Mesenchymal stem cell (in vitro differentiated cells and primary cell): ENCODE results near the gene SMAD3.
"Not testable (repeated sequence)": the region's sequence is repeated elsewhere in the genome, so short reads cannot be mapped to it uniquely, and the experiment has no call there.

Source experiments
- DNase-seq: peaks from one replicate; pipeline ENCODE4 v3.0.0-alpha.2; 2013
- H2AFZ ChIP-seq: one replicate; pipeline ENCODE4 v1.6.1; 2013; ENCODE audit warnings: low read depth, mild to moderate bottlenecking, control low read depth, inconsistent platforms, low read length, moderate library complexity
- H2AK5ac ChIP-seq: 2 replicates; pipeline ENCODE4 v1.6.1; 2013; ENCODE audit warnings: low read length, moderate library complexity, mild to moderate bottlenecking, inconsistent platforms; ENCODE audit not compliant: severe bottlenecking
- H2BK120ac ChIP-seq: one replicate; pipeline ENCODE4 v1.6.1; 2013; ENCODE audit warnings: low read depth, mild to moderate bottlenecking, inconsistent platforms, low read length, moderate library complexity
- H2BK12ac ChIP-seq, 2 experiments: one replicate each; pipeline ENCODE4 v1.6.1; 2013; ENCODE audit warnings: inconsistent platforms in 2 of 2, low read length in 2 of 2, mild to moderate bottlenecking in 2 of 2, moderate library complexity in 2 of 2, control low read depth in 1 of 2
- H2BK15ac ChIP-seq: one replicate; pipeline ENCODE4 v1.6.1; 2013; ENCODE audit warnings: mild to moderate bottlenecking, low read depth, inconsistent platforms; ENCODE audit not compliant: poor library complexity, severe bottlenecking
- H2BK5ac ChIP-seq: 2 replicates; pipeline ENCODE4 v1.6.1; 2013; ENCODE audit warnings: low read depth, mild to moderate bottlenecking, low read length, control low read depth, inconsistent platforms; ENCODE audit not compliant: poor library complexity, severe bottlenecking
- H3K14ac ChIP-seq, 2 experiments: one replicate each; pipeline ENCODE4 v1.6.1; 2013; ENCODE audit warnings: inconsistent platforms in 2 of 2, low read length in 2 of 2, control low read depth in 1 of 2, mild to moderate bottlenecking in 1 of 2, moderate library complexity in 1 of 2
- H3K18ac ChIP-seq, 2 experiments: one replicate each; pipeline ENCODE4 v1.6.1; 2013; ENCODE audit warnings: inconsistent platforms in 2 of 2, low read length in 2 of 2, control low read depth in 1 of 2, low read depth in 1 of 2, mild to moderate bottlenecking in 1 of 2
- H3K23ac ChIP-seq, 2 experiments: one replicate each; pipeline ENCODE4 v1.6.1; 2013; ENCODE audit warnings: inconsistent platforms in 2 of 2, low read length in 2 of 2, mild to moderate bottlenecking in 2 of 2, moderate library complexity in 2 of 2, control low read depth in 1 of 2
- H3K27ac ChIP-seq: 2 replicates; pipeline ENCODE4 v1.5.1; 2013; ENCODE audit warnings: mild to moderate bottlenecking, moderate library complexity, low read length, control low read depth, inconsistent platforms; ENCODE audit not compliant: poor library complexity, severe bottlenecking
- H3K27me3 ChIP-seq, 2 experiments: 2 replicates each; pipeline versions ENCODE4 v1.6.1 to v1.7.0; 2013; ENCODE audit warnings: low read length in 2 of 2, mild to moderate bottlenecking in 2 of 2, moderate library complexity in 2 of 2, control low read depth in 1 of 2, inconsistent platforms in 1 of 2; ENCODE audit not compliant: control insufficient read depth in 1 of 2, insufficient read depth in 1 of 2
- H3K36me3 ChIP-seq, 2 experiments: 2 replicates each; pipeline versions ENCODE4 v1.6.1 to v1.7.0; 2013; ENCODE audit warnings: low read length in 2 of 2, control low read depth in 1 of 2, inconsistent platforms in 1 of 2, low read depth in 1 of 2, mild to moderate bottlenecking in 1 of 2; ENCODE audit not compliant: insufficient read depth in 2 of 2, control insufficient read depth in 1 of 2
- H3K4ac ChIP-seq, 2 experiments: one replicate each; pipeline ENCODE4 v1.6.1; 2013; ENCODE audit warnings: inconsistent platforms in 2 of 2, low read length in 2 of 2, mild to moderate bottlenecking in 2 of 2, moderate library complexity in 2 of 2, control low read depth in 1 of 2, low read depth in 1 of 2
- H3K4me1 ChIP-seq: 2 replicates; pipeline ENCODE4 v1.6.1; 2013; ENCODE audit warnings: low read depth, low read length, control low read depth; ENCODE audit not compliant: control insufficient read depth, insufficient read depth
- H3K4me2 ChIP-seq: 2 replicates; pipeline ENCODE4 v1.6.1; 2013; ENCODE audit warnings: low read length, mild to moderate bottlenecking, inconsistent platforms; ENCODE audit not compliant: poor library complexity, severe bottlenecking
- H3K4me3 ChIP-seq, 2 experiments: 2 replicates each; pipeline versions ENCODE4 v1.5.1 to v1.7.0; 2013; ENCODE audit warnings: low read length in 2 of 2, mild to moderate bottlenecking in 2 of 2, control low read depth in 1 of 2, low read depth in 1 of 2; ENCODE audit not compliant: insufficient read depth in 1 of 2
- H3K79me1 ChIP-seq: replicated peaks from 2 replicates; pipeline ENCODE4 v1.6.1; 2013; ENCODE audit warnings: mild to moderate bottlenecking, control low read depth, low read length, inconsistent platforms; ENCODE audit not compliant: poor library complexity, severe bottlenecking
- H3K9ac ChIP-seq: 2 replicates; pipeline ENCODE4 v1.7.0; 2013; ENCODE audit warnings: mild to moderate bottlenecking, low read length, moderate library complexity
- H3K9me3 ChIP-seq: 2 replicates; pipeline ENCODE4 v1.7.0; 2013; ENCODE audit warnings: mild to moderate bottlenecking, low read length; ENCODE audit not compliant: control insufficient read depth
- H4K8ac ChIP-seq: one replicate; pipeline ENCODE4 v1.6.1; 2013; ENCODE audit warnings: inconsistent platforms, mild to moderate bottlenecking, low read length, moderate library complexity
- H4K91ac ChIP-seq: one replicate; pipeline ENCODE4 v1.6.1; 2013; ENCODE audit warnings: mild to moderate bottlenecking, low read length, inconsistent platforms
- WGBS: methylation state at CpG from one replicate; pipeline ENCODE4 v1.1.7; 2013; ENCODE audit warnings: mixed read lengths; 5-methylcytosine and 5-hydroxymethylcytosine counted together

SMAD3 gene

GRCh38 chr15:67019069-67019468 lies 46.3 kb upstream of the SMAD3 start:
- H2BK15ac ChIP-seq: no peak overlapping the region
- peaks cover 5% of the 10 kb centered on the region for H3K4me1 ChIP-seq
- no peak overlapping the region for H3K14ac ChIP-seq
- H3K4ac ChIP-seq: no peak overlapping the region
- DNase-seq: no peak
- H3K27me3 ChIP-seq: peaks cover 0 to 8% of the 10 kb centered on the region in 2 experiments
- WGBS: 84% methylated on average over 5 of the region's 5 CpGs
- H2BK5ac ChIP-seq: no peak overlapping the region
- no peaks in the 10 kb centered on the region for H3K36me3 ChIP-seq
- no peak overlapping the region for H3K4me2 ChIP-seq
- no peak overlapping the region for H3K9ac ChIP-seq
- H3K27ac ChIP-seq: no peak overlapping the region
- no peaks in the 10 kb centered on the region for H3K79me1 ChIP-seq
- H2BK120ac ChIP-seq: no peak overlapping the region
- H2AFZ ChIP-seq: no peak overlapping the region
- H3K9me3 ChIP-seq: no peaks in the 10 kb centered on the region
- no peak overlapping the region for H4K8ac ChIP-seq
- peak overlapping the region in 1 of 2 experiments; percentile 20 for H2BK12ac ChIP-seq
- H2AK5ac ChIP-seq: no peak overlapping the region
- H3K18ac ChIP-seq: no peak overlapping the region
- H3K4me3 ChIP-seq: no peak overlapping the region
- no peak overlapping the region for H3K23ac ChIP-seq
- H4K91ac ChIP-seq: no peak overlapping the region

- Histone ChIP-seq H2AFZ (no peak overlapping the region), H3K27ac (no peak overlapping the region), H3K36me3 (no peaks in the 10 kb centered on the region), H3K23ac (no peak overlapping the region), H4K91ac (no peak overlapping the region), H2BK120ac (no peak overlapping the region), H3K4me3 (no peak overlapping the region), H4K8ac (no peak overlapping the region), H3K9ac (no peak overlapping the region), H2BK15ac (no peak overlapping the region), H3K27me3 (peaks cover 0 to 8% of the 10 kb centered on the region in 2 experiments), H3K14ac (peak overlapping the region in 1 of 2 experiments; percentile 23), H3K4me1 (peaks cover 10% of the 10 kb centered on the region), H3K79me1 (no peaks in the 10 kb centered on the region), H3K9me3 (no peaks in the 10 kb centered on the region), H2AK5ac (no peak overlapping the region), H2BK5ac (no peak overlapping the region), H3K4me2 (no peak overlapping the region), H3K4ac (no peak overlapping the region), H2BK12ac (no peak overlapping the region), H3K18ac (peak overlapping the region in 1 of 2 experiments; percentile 67)
- no peak for DNase-seq
- 79% methylated on average over 5 of the region's 5 CpGs for WGBS
Measured at GRCh38 chr15:67019884-67020520, 45.4 kb upstream of the SMAD3 start.

GRCh38 chr15:67020668-67021067 lies 44.7 kb upstream of the SMAD3 start:
- H2BK12ac ChIP-seq, H3K27ac ChIP-seq, H3K27me3 ChIP-seq, H3K79me1 ChIP-seq, H3K4ac ChIP-seq, H2AFZ ChIP-seq, H3K23ac ChIP-seq, H3K18ac ChIP-seq, H3K14ac ChIP-seq, H2BK15ac ChIP-seq, H3K9ac ChIP-seq, H4K8ac ChIP-seq, H3K9me3 ChIP-seq, H2BK5ac ChIP-seq, DNase-seq, H2BK120ac ChIP-seq, H2AK5ac ChIP-seq, H3K4me2 ChIP-seq, H3K4me3 ChIP-seq, H4K91ac ChIP-seq, H3K36me3 ChIP-seq: not testable (repeated sequence)
- WGBS: no CpG with 5 or more reads among the region's 2 CpGs
- H3K4me1 ChIP-seq: peaks cover 11% of the 10 kb centered on the region

GRCh38 chr15:67021455-67021854 lies 43.9 kb upstream of the SMAD3 start:
- no peak overlapping the region for H3K27ac ChIP-seq
- no peak overlapping the region for H3K4ac ChIP-seq
- peak overlapping the region; percentile 18 to 27 for H2BK12ac ChIP-seq
- DNase-seq: no peak
- no peak overlapping the region for H2BK120ac ChIP-seq
- H3K14ac ChIP-seq: no peak overlapping the region
- H2AFZ ChIP-seq: no peak overlapping the region
- H3K4me3 ChIP-seq: no peak overlapping the region
- H3K9me3 ChIP-seq: no peaks in the 10 kb centered on the region
- no peak overlapping the region for H4K91ac ChIP-seq
- H4K8ac ChIP-seq: no peak overlapping the region
- no peak overlapping the region for H2BK15ac ChIP-seq
- no peak overlapping the region for H2BK5ac ChIP-seq
- H3K27me3 ChIP-seq: peaks cover 0 to 8% of the 10 kb centered on the region in 2 experiments
- H3K23ac ChIP-seq: no peak overlapping the region
- H3K79me1 ChIP-seq: no peaks in the 10 kb centered on the region
- H3K18ac ChIP-seq: peak overlapping the region in 1 of 2 experiments; percentile 52
- H3K4me2 ChIP-seq: no peak overlapping the region
- peaks cover 13% of the 10 kb centered on the region for H3K4me1 ChIP-seq
- no peak overlapping the region for H2AK5ac ChIP-seq
- H3K9ac ChIP-seq: no peak overlapping the region
- H3K36me3 ChIP-seq: no peaks in the 10 kb centered on the region
